ENCODE measurements around the gene LRRC49.

- TF ChIP-seq CTCF (optimal IDR thresholded peaks at IDR 0.05 in 1 of 3, IDR thresholded peaks at IDR 0.05 in 1 of 3, conservative IDR thresholded peaks at IDR 0.05 in 1 of 3; ENCODE audit: extremely low read depth in 1 of 3, insufficient read depth in 2 of 3, low read length in 3 of 3), result no peak
- TF ChIP-seq EZH2 (IDR thresholded peaks at IDR 0.05; ENCODE audit: low read length), result no peak
These were observed 40.8 kb downstream of the LRRC49 start for GRCh38 chr15:70933411-70933810.

All from keratinocyte (primary cell).